HG03378 (cell line): ENCODE measurements around the gene KLHL28.

Experiments used
- ATAC-seq: cut with Tn5 transposase; IDR thresholded peaks from one replicate; pipeline ENCODE4 v1.9.1; 2021; ENCODE audit warnings: mild to moderate bottlenecking, moderate library complexity; ENCODE audit not compliant: unreplicated experiment

KLHL28 gene

DNA sequence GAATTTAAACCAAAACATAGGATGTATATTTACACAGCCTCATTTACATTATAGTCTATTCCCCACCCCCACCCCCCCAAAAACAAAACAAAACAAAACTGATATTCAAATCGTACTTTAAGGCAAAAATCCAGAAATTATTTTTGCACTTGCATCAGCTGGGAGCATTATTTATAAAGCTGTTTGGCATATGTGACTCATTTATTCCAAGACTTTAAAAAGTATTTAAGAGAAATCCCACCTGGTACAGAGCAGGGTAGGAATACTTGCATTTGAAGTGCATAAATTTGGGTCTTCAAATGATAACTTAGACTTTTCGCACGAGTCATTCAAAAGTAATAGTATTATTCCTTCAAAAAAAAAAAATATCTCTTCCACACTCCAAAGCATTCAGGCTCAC lies 1.1 kb downstream of the KLHL28 start:
- no peak for ATAC-seq

DNA sequence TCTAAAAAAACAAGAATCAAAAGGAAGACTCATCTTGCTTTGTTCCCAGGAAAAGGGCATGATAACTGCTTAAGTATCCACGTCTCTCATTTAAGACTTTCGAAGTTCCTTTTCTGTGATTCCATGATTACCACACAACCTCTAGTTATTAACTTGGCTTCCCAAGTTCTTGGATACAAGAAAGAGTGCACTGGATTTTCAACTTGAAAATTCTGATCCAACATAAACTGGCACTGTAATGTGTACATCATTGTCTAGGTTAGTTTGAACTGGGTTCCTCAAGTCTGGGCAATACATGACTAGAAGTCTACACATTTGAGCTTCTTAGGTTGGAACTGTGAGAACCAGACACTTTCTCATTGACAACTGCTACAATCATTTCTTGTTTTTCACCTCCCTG lies 1.6 kb downstream of the KLHL28 start:
- no peak for ATAC-seq

DNA sequence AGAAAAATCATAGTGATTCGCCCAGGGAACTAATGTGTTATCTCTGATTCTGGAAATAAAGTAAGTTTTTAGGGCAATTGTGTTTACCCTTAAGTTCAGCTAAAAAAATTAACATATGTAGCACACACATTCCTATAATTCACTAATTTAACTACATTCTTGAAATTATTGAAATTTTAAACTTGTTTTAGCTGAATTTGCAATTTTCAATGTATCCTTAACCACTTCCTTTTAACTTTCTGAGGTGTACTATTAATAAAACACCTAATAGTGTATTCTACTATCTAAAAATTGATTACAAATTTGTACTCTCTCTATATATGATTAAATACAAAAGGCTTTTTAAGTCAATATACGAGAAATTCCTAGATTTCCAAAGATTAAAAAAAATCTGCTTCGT lies 2.2 kb downstream of the KLHL28 start:
- ATAC-seq: no peak

DNA sequence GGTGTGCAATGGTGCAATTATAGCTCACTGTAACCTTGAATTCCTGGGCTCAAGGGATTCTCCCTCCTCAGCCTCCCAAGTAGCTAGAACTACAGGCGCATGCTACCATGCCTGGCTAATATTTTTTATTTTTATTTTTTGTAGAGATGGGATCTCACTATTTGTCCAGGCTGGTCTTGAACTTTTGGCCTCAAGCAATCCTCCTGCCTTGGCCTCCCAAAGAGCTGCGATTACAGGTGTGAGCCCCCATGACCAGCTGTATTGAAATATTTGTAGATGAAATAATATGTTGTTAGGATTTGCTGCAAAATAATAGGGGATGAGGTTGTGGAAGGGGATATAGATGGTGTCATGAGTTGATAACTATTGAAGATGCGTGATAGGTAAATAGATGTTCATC lies 4.9 kb downstream of the KLHL28 start:
- ATAC-seq: no peak

DNA sequence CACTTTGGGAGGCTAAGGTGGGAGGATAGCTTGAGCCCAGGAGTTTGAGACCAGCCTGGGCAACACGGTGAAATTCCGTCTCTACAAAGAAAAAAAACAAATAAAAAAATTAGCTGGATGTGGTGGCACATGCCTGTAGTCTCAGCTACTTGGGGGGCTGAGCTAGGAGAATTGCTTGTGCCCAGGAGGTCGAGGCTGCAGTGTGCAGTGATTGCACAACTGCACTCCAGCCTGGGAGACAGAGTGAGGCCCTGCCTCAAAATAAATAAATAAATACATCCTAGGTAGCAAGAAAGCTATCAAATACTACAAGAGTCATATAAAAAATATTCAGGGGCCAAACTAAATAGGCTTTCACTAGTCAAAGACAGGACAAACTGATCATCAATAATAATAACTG lies 6.2 kb downstream of the KLHL28 start:
- ATAC-seq: no peak

DNA sequence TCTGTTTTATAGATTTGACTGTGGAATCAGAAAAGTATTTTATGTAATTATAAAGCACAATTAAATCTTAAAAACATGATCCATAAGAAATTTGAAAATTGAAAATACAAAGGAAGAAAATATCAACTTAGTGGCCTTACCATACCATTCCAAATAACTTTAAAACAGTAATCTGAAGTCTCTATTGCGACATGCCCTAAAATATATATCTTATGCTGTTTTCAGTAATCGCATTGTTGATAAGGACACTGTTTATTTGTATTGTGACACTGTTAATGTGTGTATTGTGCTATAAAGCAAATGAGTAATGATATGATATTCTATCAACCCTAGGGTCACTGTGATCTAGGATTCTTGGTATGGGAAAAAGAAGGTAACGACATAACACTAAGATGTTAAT lies 7.0 kb downstream of the KLHL28 start:
- no peak for ATAC-seq

DNA sequence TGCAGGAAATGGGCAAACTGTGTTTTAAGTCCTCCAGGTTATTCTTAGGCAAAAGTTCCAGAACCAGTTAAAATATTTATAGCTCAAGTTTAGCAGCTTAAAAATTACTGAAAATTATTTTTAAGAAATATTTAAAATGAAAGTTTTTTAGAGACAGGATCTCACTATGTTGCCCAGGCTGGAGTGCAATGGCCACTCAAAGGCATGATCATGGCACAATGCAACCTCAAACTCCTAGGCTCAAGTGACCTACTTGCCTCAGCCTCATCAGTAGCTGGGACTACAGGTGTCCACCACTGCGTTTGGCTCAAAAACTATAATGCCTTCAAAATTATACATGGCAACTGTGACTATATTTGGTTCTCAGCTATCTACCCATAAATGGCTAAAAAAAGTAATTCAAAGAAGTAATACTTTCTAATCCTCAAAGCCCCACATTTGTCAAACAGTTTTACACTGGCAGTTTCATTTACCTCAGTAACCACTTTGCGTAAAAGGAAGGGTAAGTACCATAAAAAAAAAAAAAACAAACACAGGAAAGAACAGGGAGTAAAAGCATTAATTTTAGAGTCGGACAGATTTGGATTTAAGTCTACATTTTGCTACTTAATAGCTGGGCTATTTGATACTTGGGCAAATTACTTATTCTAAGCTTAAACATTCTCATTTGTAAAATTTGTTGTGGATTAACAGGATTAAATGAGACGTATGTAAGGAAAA lies 9.2 kb downstream of the KLHL28 start:
- ATAC-seq: no peak

DNA sequence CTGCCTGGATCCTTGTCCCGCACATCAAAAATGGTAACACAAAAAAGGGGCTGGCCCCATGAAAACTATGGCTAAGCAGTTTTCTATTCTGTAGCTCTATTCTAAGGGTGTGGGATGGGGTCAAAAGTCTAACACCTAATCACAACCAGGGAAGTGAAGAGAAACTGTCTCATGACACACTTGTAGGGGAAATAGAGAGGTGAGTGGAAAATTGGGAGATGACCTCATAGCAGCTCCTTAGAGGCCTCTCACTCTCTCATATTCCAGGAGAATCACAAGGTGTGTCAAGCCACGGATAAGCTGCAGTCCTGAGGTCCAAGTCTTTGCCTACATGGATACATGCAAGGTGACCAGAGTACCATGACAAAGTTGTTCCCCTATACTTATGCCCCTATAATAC lies 10.7 kb downstream of the KLHL28 start:
- no peak for ATAC-seq

DNA sequence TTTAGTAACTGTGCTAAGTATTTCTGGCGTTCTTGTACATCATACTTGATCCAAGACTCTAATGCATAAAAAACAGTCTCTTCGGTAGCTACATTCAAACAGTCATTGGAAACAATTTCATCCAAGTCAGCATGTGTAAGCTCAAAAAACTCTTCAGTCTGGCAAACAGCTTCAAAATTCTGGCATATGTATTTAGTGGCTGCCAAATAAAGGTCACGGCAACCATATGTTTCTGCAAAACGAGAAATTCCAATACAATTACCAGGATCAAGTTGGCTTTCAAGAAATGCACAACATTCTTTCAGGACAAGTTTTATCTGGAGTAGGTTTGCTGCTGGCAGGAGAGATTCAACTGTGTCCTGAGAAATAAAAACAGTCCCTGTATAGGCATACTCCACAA lies 16.5 kb downstream of the KLHL28 start:
- ATAC-seq: no peak

DNA sequence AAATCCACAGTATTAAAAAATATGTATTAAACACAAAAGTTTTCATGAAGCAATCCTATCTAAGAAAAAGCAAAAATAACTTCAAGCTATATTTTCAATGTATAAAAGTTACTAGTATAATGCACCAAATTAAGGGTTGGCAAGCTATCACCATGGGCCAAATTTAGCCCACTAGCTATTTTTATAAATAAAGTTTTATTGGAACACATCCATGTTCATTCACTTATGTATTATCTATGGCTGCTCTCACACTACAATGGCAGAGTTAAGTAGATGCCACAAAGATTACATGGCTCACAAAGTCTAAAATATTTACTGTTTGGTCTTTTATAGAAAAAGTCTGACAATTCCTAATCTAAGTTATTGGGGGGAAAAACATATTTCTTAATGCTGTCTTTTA lies 17.6 kb downstream of the KLHL28 start:
- no peak for ATAC-seq

DNA sequence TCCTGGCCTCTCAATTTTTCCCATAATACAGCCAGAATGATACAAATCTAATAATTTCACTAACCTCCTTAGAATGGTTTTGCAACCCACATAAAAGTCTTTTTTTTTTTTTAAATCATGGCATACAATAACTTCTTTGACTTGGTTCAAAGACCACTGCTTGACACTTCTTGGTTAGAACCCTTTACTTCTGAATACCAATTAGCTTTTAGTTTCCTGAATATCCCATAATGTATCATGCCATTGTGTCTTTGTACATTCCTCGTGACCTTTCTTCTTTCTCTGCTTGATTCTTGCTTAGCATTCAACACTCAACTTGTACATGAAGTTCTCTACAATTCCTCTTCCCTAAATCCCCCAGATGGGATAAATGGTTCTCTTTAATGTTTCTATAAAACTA lies 19.3 kb downstream of the KLHL28 start:
- ATAC-seq: no peak

DNA sequence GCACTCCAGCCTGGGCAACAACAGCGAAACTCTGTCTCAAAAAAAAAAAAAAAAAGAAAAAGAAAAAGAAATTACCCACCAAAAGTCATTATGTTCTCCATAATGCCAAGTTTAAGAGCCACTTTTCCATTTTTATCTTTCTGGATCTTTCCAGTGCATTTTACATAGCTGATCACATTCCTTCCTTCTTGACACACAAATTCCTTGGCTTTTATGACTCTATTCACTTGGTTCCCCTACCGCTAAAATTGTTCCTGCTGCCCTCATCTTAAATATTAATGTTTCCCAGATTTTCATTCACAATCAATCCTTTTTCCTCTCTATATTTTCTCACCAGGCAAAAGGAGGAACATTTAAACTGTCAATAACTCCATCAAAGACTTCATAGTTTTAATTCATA lies 20.2 kb downstream of the KLHL28 start:
- no peak for ATAC-seq

DNA sequence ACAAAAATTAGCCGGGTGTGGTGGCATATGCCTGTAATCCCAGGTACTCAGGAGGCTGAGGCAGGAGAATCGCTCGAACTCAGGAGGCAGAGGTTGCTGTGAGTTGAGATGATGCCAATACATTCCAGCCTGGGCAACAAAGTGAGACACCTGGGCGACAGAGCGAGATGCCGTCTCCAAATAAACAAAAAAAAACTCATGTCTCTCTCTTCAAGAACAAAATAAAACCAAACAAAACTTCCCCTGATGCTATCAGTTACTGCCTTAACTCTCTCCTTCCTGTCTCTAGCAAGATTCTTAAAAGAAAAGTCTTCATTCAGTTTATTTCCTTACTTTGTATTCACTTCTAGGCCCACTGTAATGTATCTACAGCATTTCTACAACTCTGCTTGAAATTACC lies 20.8 kb downstream of the KLHL28 start:
- ATAC-seq: no peak

DNA sequence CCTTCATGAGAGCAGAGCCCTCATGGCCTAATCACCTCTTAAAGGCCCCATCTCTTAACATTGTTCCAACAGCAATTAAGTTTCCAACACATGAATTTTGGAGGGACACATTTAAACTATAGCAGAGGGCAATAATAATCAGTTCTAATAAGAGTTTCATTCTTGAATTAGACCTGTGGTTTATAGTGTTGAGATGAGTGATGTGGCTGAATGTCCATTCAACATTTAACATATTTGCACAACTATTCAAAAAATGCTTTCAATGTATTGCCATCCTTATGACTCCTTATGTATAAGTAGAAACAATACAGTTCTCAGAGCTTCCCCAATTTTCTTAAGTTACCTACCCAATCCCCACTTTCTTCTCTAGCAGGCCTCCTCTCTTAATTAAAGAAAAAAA lies 21.5 kb downstream of the KLHL28 start:
- ATAC-seq: no peak

DNA sequence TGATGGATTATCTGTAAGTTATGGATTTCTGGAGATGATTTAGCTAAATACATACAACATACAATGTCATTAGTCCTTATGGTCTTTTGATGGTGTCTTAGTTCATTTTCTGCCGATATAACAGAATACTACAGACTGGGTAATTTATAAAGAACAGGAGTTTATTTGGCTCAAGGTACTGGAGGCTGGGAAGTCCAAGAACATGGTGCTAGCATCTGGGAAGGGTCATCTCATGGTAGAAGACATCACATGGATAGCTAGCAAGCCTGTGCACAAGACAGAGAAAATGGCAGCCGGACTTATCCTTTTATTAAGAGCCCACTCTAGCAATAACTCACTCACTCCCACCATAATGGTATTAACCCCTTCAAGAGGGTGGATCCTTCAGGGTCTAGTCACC lies 24.2 kb downstream of the KLHL28 start:
- ATAC-seq: no peak

DNA sequence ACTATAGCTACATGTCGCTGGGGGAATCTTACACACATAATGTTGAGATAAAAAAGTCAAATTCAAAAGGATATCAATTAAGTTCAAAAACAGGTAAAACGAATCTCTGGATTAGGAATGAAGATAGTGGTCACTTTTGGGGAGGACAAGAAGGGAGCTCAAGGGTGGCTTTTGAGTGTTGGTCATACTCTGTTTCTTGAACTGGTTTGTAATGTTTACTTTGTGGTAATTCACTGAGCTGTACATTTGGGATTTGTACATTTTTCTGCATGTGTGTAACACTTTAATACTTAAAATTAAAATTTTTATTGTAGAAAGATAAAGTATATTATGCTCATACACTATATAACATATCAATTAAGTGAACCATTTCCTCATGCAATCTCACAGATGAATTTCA lies 26.6 kb downstream of the KLHL28 start:
- ATAC-seq: no peak

DNA sequence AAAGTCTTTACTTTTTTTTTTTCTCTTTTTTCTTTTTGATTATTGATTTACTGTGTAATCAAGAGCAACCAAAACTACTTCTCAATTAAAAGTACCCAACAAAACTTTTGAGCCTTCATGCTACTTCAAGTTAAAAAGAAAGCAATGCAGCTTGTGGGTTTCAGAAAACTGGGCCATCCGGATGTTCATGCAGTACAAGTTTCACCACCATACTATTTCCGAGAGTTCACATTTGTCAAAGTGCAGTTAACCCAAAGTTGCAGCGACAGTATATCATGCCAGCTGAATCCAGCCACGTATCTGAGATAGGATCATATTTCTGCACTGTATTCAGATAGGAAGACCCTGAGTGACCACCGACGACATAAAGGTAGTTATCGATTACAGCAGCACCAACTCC lies 33.0 kb downstream of the KLHL28 start:
- ATAC-seq: no peak

DNA sequence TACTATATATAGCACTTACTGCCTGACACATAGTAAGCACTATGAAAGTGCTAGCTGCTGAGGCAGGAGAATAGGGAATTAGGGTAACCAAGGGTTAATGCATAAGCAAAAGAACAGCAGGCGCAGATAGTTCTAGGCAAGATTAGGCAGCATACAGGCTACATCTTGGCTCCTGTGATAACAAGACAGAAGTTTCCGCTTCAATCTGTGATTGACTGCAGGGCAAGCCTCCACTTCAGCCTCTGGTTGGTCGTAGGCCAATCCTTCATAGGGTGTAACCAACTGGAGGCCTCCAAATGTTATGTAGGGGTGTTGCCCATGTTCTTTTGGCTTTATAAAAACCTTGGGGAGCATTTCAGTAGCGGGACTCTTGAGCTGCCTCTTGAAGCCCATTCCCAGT lies 46.9 kb downstream of the KLHL28 start:
- ATAC-seq: no peak

DNA sequence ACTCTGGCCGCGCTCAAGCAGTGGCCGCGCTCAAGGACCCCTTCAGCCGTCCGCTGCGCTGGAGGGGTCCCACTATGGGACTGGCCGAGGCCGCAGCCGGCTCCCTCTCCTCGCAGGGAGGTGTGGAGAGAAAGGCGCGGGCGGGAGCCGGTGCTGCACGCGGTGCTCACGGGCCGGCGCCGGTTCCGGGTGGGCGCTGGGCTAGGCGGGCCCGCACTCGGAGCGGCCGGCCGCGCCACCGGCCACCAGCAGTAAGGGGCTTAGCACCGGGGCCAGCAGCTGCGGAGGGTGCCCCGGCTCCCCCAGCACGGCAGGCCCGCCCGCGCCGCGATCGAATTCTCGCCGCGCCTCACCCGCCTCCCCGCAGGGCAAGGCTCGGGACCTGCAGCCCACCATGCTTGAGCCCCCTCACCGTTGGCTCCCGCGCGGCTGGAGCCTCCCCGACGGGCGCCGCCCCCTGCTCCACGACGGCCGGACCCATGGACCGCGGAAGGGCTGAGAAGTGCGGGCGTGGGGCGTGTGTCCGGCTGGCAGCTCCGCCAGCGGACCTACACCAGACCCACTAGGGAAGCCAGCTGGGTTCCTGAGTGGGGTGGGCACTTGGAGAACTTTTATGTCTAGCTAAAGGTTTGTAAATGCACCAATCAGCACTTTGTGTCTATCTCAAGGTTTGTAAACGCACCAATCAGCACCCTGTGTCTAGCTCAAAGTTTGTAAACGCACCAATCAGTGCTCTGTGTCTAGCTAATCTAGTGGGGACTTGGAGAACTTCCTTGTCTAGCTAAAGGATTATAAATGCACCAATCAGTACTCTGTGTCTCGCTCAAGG lies 49.5 kb downstream of the KLHL28 start:
- no peak for ATAC-seq

DNA sequence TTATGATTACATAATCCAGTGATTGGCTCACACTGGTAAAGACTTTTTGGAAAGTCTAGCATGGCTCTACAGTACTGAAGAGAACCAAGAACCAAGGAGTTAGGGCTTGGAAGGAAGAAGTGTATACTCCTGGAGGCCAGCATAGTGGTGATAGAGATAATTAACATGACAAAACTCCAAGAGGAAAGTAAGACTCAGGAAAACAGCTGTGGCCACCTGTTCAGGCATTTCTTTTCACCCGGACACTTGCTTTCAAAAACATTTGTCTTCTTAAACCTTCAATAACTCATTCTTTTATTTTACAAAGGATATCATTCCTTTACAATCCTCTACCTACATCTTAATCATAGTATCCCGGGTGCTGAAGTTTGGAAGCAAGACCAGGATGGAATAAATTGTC lies 50.9 kb downstream of the KLHL28 start:
- no peak for ATAC-seq

DNA sequence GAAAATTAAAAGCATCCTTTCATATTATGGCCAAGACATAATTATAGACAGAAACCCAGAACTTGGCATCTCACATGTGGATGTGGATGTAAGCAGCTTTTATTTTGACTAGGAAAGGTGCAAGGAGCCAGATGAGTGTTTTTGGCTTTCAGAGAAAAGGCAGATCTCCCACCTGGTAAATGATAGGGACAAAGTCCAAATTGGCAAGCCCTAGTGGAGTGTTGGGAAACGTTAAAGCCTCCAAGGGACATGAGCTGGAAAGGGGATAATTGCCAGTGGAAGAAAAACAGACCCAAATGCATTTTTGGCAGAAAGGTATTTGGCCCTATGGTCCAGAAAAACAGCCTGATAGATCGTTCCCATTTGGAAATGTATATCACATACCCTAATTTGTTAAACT lies 60.1 kb downstream of the KLHL28 start:
- ATAC-seq: no peak

DNA sequence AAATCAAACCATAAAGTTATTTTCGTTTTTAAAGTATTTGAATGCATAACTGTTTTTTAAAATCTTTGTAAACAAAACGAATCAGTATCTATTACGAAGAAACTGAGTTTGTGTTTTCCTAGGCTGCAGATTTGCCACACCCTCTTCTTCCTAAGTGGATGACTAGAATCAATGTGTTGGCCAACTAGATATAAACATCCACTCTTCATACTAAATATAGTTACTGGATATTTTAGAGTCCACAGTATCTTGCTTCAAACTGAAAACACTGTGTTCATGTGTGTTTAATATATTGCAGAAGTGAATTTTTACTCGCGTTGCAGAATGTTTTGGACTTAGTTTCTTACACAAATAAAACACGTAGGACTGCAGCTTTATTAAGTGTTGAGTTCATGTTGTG lies 63.2 kb downstream of the KLHL28 start:
- no peak for ATAC-seq

DNA sequence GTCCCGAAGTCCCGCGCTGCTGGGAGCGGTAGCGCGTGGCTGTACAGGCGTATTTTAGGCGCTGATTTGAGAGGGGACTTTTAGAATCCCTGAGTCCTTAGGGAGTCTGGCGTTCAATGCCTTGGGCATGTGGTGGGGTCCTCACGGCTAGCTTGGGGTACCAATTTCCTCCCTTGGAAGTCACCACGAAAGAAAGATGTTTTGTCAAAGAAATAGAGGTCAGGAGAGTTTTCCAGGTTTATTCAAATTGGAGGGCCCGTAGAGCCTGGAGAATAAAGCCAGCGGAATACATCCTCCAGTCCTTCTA lies 63.9 kb downstream of the KLHL28 start:
- no peak for ATAC-seq
